Measurements from ENCODE around the gene CD2. TPM values are rescaled to one million over a fixed set of nuclear protein-coding genes. Genes with fewer than 3 reads are reported as not detected.

Gene CD2
- total and polyA plus RNA-seq, 2 donors from 2014 or later = 0.97 to 12.1 TPM

- no peak for TF ChIP-seq CTCF (IDR thresholded peaks at IDR 0.05; ENCODE audit: borderline replicate concordance, extremely low read depth, insufficient read depth)
- DNase-seq (no peak), FAIRE-seq (no peak)
- H3K9ac ChIP-seq (ENCODE audit: low read length in 3 of 3) = no peak overlapping the region
- intact Hi-C loops (cut with DNase I) = no loop called here
- no peaks in the 10 kb centered on the region for H3K9me3 ChIP-seq (ENCODE audit: control insufficient read depth in 2 of 3, insufficient read depth in 1 of 3, low read length in 3 of 3)
- H3K36me3 ChIP-seq (ENCODE audit: control insufficient read depth in 2 of 3, insufficient read depth in 3 of 3, low read length in 3 of 3) = no peaks in the 10 kb centered on the region
- H3K4me3 ChIP-seq (ENCODE audit: low read length in 3 of 3) = no peak overlapping the region
- H3K27ac ChIP-seq (ENCODE audit: low read depth in 2 of 2, low read length in 2 of 2) = no peak overlapping the region
- no peaks in the 10 kb centered on the region for H3K4me1 ChIP-seq (ENCODE audit: control insufficient read depth in 2 of 3, insufficient read depth in 2 of 3, low read depth in 1 of 3, low read length in 3 of 3)
- no peaks in the 10 kb centered on the region for H3K27me3 ChIP-seq (ENCODE audit: control insufficient read depth, insufficient read depth, low read length)
These were observed 52.0 kb downstream of the CD2 start for GRCh38 chr1:116806245-116806644.

GRCh38 chr1:116806671-116807070 is 52.4 kb downstream of the CD2 start:
- Histone ChIP-seq H3K27ac (ENCODE audit: low read depth in 2 of 2, low read length in 2 of 2) (no peak overlapping the region), H3K9ac (ENCODE audit: low read length in 3 of 3) (no peak overlapping the region), H3K36me3 (ENCODE audit: control insufficient read depth in 2 of 3, insufficient read depth in 3 of 3, low read length in 3 of 3) (no peaks in the 10 kb centered on the region), H3K4me3 (ENCODE audit: low read length in 3 of 3) (no peak overlapping the region), H3K9me3 (ENCODE audit: control insufficient read depth in 2 of 3, insufficient read depth in 1 of 3, low read length in 3 of 3) (no peaks in the 10 kb centered on the region), H3K4me1 (ENCODE audit: control insufficient read depth in 2 of 3, insufficient read depth in 2 of 3, low read depth in 1 of 3, low read length in 3 of 3) (no peaks in the 10 kb centered on the region), H3K27me3 (ENCODE audit: control insufficient read depth, insufficient read depth, low read length) (no peaks in the 10 kb centered on the region)
- no peak for FAIRE-seq
- TF ChIP-seq CTCF (IDR thresholded peaks at IDR 0.05; ENCODE audit: borderline replicate concordance, extremely low read depth, insufficient read depth) = no peak
- intact Hi-C loops (cut with DNase I) = no loop called here
- DNase-seq = no peak

GRCh38 chr1:116807394-116808199 is 53.4 kb downstream of the CD2 start:
- no peak for DNase-seq
- intact Hi-C loops (cut with DNase I) = no loop called here
- Histone ChIP-seq H3K9ac (ENCODE audit: low read length in 3 of 3) (no peak overlapping the region), H3K4me1 (ENCODE audit: control insufficient read depth in 2 of 3, insufficient read depth in 2 of 3, low read depth in 1 of 3, low read length in 3 of 3) (no peaks in the 10 kb centered on the region), H3K4me3 (ENCODE audit: low read length in 3 of 3) (no peak overlapping the region), H3K9me3 (ENCODE audit: control insufficient read depth in 2 of 3, insufficient read depth in 1 of 3, low read length in 3 of 3) (no peaks in the 10 kb centered on the region), H3K27me3 (ENCODE audit: control insufficient read depth, insufficient read depth, low read length) (no peaks in the 10 kb centered on the region), H3K36me3 (ENCODE audit: control insufficient read depth in 2 of 3, insufficient read depth in 3 of 3, low read length in 3 of 3) (no peaks in the 10 kb centered on the region), H3K27ac (ENCODE audit: low read depth in 2 of 2, low read length in 2 of 2) (no peak overlapping the region)
- FAIRE-seq = no peak
- no peak for TF ChIP-seq CTCF (IDR thresholded peaks at IDR 0.05; ENCODE audit: borderline replicate concordance, extremely low read depth, insufficient read depth)
